Heart left ventricle (tissue), 13 donors: ENCODE data around the gene UBE2M.

ENCODE experiments used
- POLR2A ChIP-seq, 2 donors: fragments of 450-650 bp; IDR thresholded peaks; one replicate each; pipeline ENCODE4 v1.6.1; 2017; ENCODE audit warnings: antibody characterized with exemption in 2 of 2, mild to moderate bottlenecking in 2 of 2, moderate library complexity in 2 of 2
- TF ChIP-seq, protein P1 (sequence below), 12 donors: fragments of 200-600 bp; sonication (generic) in 4 of 12; IDR thresholded peaks; one replicate each; pipeline versions ENCODE4 v1.5.0 to v1.8.0; 2018 to 2022; ENCODE audit warnings: antibody characterized with exemption in 12 of 12, mild to moderate bottlenecking in 5 of 12
- donor health status: ischemic (EF 13 %, LVEDD 7.1; RV severe dilation, severe dysfunction).
- donor health status: DM: no; HTN: yes; CAD: no.
- donor health status: DM: no; HTN: no; CAD: no.
- donor health status: ischemic (EF 25% LVEDD 6.9; RV normal size, moderate dysfunction).
- donor health status: ischemic (EF 25% LVEDD 5.7; RV mildly dilated, moderate dysfunction).
- donor health status: ischemic (EF 35%, LVEDD 5.7; RV mildly dilated, moderate dysfunction).
- donor health status: nonischemic (EF 11% LVEDD 7.7; RV severe dilation, severe dysfunction).
- donor health status: DM: yes; HTN: yes; CAD: no.
- donor health status: PGD.
- donor health status: ischemic (EF 29% LVEDD 5.4; RV normal size, mild dysfunction).
- donor health status: nonischemic (EF 23%, LVEDD 6.1; RV moderate dilation, normal function).

DNA sequence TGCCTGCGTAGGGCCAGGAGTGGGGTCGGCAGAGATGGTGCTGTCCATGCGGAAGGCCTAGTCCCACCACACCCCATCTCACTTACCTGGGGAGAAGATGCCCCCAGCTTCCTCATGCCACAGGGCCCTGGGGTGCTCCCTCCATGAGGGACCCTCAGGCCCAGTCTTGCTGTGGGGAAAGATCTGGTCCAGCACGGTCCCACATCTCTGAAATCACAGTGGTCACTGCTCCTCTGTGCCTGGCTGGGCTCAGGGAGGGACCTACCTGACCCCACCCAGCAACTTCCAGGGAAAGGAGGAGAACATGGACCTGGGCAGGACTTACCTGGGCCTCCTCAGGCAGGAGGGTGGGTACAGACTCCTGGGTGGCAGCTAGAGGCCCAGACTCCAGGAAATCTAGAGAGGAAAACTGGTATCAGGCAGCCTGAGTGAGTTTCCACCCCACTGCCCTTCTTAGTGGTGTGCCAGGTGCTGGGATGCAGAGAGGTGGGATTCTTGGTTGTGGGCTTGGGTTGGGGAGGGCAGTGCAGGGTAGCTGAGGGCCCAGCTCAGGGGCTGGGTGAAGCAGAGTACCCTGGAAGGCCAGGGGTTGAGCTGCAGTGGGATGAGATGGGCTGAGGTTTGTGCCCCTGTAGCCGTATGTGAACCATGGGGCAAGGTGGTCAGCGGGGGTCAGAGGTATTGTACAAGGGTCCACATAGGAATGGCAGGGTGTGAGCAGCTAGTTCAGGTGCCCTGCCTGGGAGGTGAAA is 11.0 kb upstream of the UBE2M start:
- TF ChIP-seq, protein P1, sequence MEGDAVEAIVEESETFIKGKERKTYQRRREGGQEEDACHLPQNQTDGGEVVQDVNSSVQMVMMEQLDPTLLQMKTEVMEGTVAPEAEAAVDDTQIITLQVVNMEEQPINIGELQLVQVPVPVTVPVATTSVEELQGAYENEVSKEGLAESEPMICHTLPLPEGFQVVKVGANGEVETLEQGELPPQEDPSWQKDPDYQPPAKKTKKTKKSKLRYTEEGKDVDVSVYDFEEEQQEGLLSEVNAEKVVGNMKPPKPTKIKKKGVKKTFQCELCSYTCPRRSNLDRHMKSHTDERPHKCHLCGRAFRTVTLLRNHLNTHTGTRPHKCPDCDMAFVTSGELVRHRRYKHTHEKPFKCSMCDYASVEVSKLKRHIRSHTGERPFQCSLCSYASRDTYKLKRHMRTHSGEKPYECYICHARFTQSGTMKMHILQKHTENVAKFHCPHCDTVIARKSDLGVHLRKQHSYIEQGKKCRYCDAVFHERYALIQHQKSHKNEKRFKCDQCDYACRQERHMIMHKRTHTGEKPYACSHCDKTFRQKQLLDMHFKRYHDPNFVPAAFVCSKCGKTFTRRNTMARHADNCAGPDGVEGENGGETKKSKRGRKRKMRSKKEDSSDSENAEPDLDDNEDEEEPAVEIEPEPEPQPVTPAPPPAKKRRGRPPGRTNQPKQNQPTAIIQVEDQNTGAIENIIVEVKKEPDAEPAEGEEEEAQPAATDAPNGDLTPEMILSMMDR (IDR thresholded peaks at IDR 0.05), result no peak
- no peak for TF ChIP-seq POLR2A (IDR thresholded peaks at IDR 0.05)
